Measurements from ENCODE around the gene LEPR. TPM values are rescaled to one million over a fixed set of nuclear protein-coding genes. Genes with fewer than 3 reads are reported as not detected.
A peak's percentile ranks its signal among the peaks of the same experiment; 100 is the strongest.

Gene LEPR
- total RNA-seq, 1 donor from 2014 or later: 1.1 TPM

- no peak for DNase-seq (ENCODE audit: low spot score)
- H3K9me3 Mint-ChIP-seq: no peaks in the 10 kb centered on the region
- intact Hi-C loops (cut with micrococcal nuclease): no loop called here
- H3K27ac Mint-ChIP-seq: no peak overlapping the region
- H3K4me1 Mint-ChIP-seq (ENCODE audit: low read depth): peaks cover 21% of the 10 kb centered on the region
- no peaks in the 10 kb centered on the region for H3K36me3 Mint-ChIP-seq (ENCODE audit: low read depth)
- peak overlapping the region; percentile 50 for H3K4me3 Mint-ChIP-seq
- peaks cover 5% of the 10 kb centered on the region for H3K27me3 Mint-ChIP-seq (ENCODE audit: insufficient read depth)
Observed at GRCh38 chr1:65418522-65419185, 1.8 kb upstream of the LEPR start.

GRCh38 chr1:65419681-65420589 is 533 bp upstream of the LEPR start:
- H3K27me3 Mint-ChIP-seq (ENCODE audit: insufficient read depth): peaks cover 5% of the 10 kb centered on the region
- no peaks in the 10 kb centered on the region for H3K9me3 Mint-ChIP-seq
- peak; percentile 98 for DNase-seq (ENCODE audit: low spot score)
- peaks cover 5% of the 10 kb centered on the region for H3K36me3 Mint-ChIP-seq (ENCODE audit: low read depth)
- H3K4me1 Mint-ChIP-seq (ENCODE audit: low read depth): peaks cover 32% of the 10 kb centered on the region
- H3K27ac Mint-ChIP-seq: peak overlapping the region; percentile 90
- intact Hi-C loops (cut with micrococcal nuclease): loop anchor here (1.0 to 10.0 kb wide), 12 partner anchors 27 to 1505 kb away; partner anchors contain the start of genes AK4, DNAI4, DNAJC6 and JAK1
- no peak overlapping the region for H3K4me3 Mint-ChIP-seq

- no peak overlapping the region for H3K27ac Mint-ChIP-seq
- H3K4me1 Mint-ChIP-seq (ENCODE audit: low read depth): peaks cover 43% of the 10 kb centered on the region
- H3K4me3 Mint-ChIP-seq: no peak overlapping the region
- H3K9me3 Mint-ChIP-seq: no peaks in the 10 kb centered on the region
- DNase-seq (ENCODE audit: low spot score): no peak
- H3K36me3 Mint-ChIP-seq (ENCODE audit: low read depth): peaks cover 19% of the 10 kb centered on the region
- intact Hi-C loops (cut with micrococcal nuclease): loop anchor here (2.0 to 10.0 kb wide), 8 partner anchors 113 to 1503 kb away; partner anchors contain the start of genes AK4, DNAI4, DNAJC6 and MIER1
- peaks cover 5% of the 10 kb centered on the region for H3K27me3 Mint-ChIP-seq (ENCODE audit: insufficient read depth)
Observed at GRCh38 chr1:65421351-65422025, 1.0 kb downstream of the LEPR start.

- DNase-seq (ENCODE audit: low spot score): no peak
- H3K4me3 Mint-ChIP-seq: no peak overlapping the region
- intact Hi-C loops (cut with micrococcal nuclease): loop anchor here (5.0 to 10.0 kb wide), 3 partner anchors 515 to 1502 kb away; partner anchors contain the start of genes DNAI4 and MIER1
- no peaks in the 10 kb centered on the region for H3K9me3 Mint-ChIP-seq
- H3K4me1 Mint-ChIP-seq (ENCODE audit: low read depth): peaks cover 40% of the 10 kb centered on the region
- no peak overlapping the region for H3K27ac Mint-ChIP-seq
- H3K27me3 Mint-ChIP-seq (ENCODE audit: insufficient read depth): peaks cover 5% of the 10 kb centered on the region
- H3K36me3 Mint-ChIP-seq (ENCODE audit: low read depth): peaks cover 20% of the 10 kb centered on the region
Observed at GRCh38 chr1:65422241-65423203, 2.1 kb downstream of the LEPR start.

- peak overlapping the region; percentile 64 for H3K27ac Mint-ChIP-seq
- peak overlapping the region; percentile 35 for H3K4me3 Mint-ChIP-seq
- no peak for DNase-seq (ENCODE audit: low spot score)
- H3K4me1 Mint-ChIP-seq (ENCODE audit: low read depth): peaks cover 33% of the 10 kb centered on the region
- intact Hi-C loops (cut with micrococcal nuclease): loop anchor here (5.0 to 10.0 kb wide), 3 partner anchors 517 to 1501 kb away; partner anchors contain the start of genes DNAI4 and MIER1
- peaks cover 3% of the 10 kb centered on the region for H3K27me3 Mint-ChIP-seq (ENCODE audit: insufficient read depth)
- H3K9me3 Mint-ChIP-seq: no peaks in the 10 kb centered on the region
- H3K36me3 Mint-ChIP-seq (ENCODE audit: low read depth): peaks cover 22% of the 10 kb centered on the region
Observed at GRCh38 chr1:65423884-65424572, 3.6 kb downstream of the LEPR start.

- Mint-ChIP-seq H3K36me3 (ENCODE audit: low read depth) (peaks cover 23% of the 10 kb centered on the region), H3K27me3 (ENCODE audit: insufficient read depth) (peaks cover 3% of the 10 kb centered on the region), H3K4me3 (no peak overlapping the region), H3K9me3 (no peaks in the 10 kb centered on the region), H3K4me1 (ENCODE audit: low read depth) (peaks cover 28% of the 10 kb centered on the region), H3K27ac (no peak overlapping the region)
- DNase-seq (ENCODE audit: low spot score): no peak
- intact Hi-C loops (cut with micrococcal nuclease): loop anchor here (5.0 to 10.0 kb wide), 3 partner anchors 517 to 1500 kb away; partner anchors contain the start of genes DNAI4 and MIER1
Observed at GRCh38 chr1:65424573-65424889, 4.1 kb downstream of the LEPR start.

GRCh38 chr1:65425006-65425405 is 4.5 kb downstream of the LEPR start:
- Mint-ChIP-seq H3K4me1 (ENCODE audit: low read depth) (peaks cover 28% of the 10 kb centered on the region), H3K4me3 (no peak overlapping the region), H3K9me3 (no peaks in the 10 kb centered on the region), H3K27me3 (ENCODE audit: insufficient read depth) (peaks cover 2% of the 10 kb centered on the region), H3K36me3 (ENCODE audit: low read depth) (peaks cover 25% of the 10 kb centered on the region), H3K27ac (no peak overlapping the region)
- DNase-seq (ENCODE audit: low spot score): no peak
- intact Hi-C loops (cut with micrococcal nuclease): loop anchor here (10.0 kb wide), 1 partner anchor 1500 kb away; the partner anchor contains the start of genes DNAI4 and MIER1

GRCh38 chr1:65425697-65426096 is 5.2 kb downstream of the LEPR start:
- no peak for DNase-seq (ENCODE audit: low spot score)
- no peaks in the 10 kb centered on the region for H3K27me3 Mint-ChIP-seq (ENCODE audit: insufficient read depth)
- peaks cover 30% of the 10 kb centered on the region for H3K4me1 Mint-ChIP-seq (ENCODE audit: low read depth)
- intact Hi-C loops (cut with micrococcal nuclease): loop anchor here (10.0 kb wide), 1 partner anchor 1499 kb away; the partner anchor contains the start of genes DNAI4 and MIER1
- H3K36me3 Mint-ChIP-seq (ENCODE audit: low read depth): peaks cover 26% of the 10 kb centered on the region
- no peaks in the 10 kb centered on the region for H3K9me3 Mint-ChIP-seq
- no peak overlapping the region for H3K4me3 Mint-ChIP-seq
- peak overlapping the region; percentile 21 for H3K27ac Mint-ChIP-seq

GRCh38 chr1:65429078-65429477 is 8.6 kb downstream of the LEPR start:
- H3K27ac Mint-ChIP-seq: no peak overlapping the region
- intact Hi-C loops (cut with micrococcal nuclease): loop anchor here (10.0 kb wide), 1 partner anchor 1496 kb away; the partner anchor contains the start of genes DNAI4 and MIER1
- peaks cover 36% of the 10 kb centered on the region for H3K36me3 Mint-ChIP-seq (ENCODE audit: low read depth)

GRCh38 chr1:65429806-65430205 is 9.3 kb downstream of the LEPR start:
- Mint-ChIP-seq H3K9me3 (no peaks in the 10 kb centered on the region), H3K4me3 (no peak overlapping the region), H3K27ac (no peak overlapping the region), H3K36me3 (ENCODE audit: low read depth) (peaks cover 38% of the 10 kb centered on the region), H3K4me1 (ENCODE audit: low read depth) (peaks cover 41% of the 10 kb centered on the region), H3K27me3 (ENCODE audit: insufficient read depth) (no peaks in the 10 kb centered on the region)
- intact Hi-C loops (cut with micrococcal nuclease): loop anchor here (5.0 to 10.0 kb wide), 2 partner anchors 38 to 1495 kb away; partner anchors contain the start of genes DNAI4 and MIER1
- DNase-seq (ENCODE audit: low spot score): no peak

More at GRCh38 chr1:65429078-65429477, 8.6 kb downstream of the LEPR start:
- no peaks in the 10 kb centered on the region for H3K9me3 Mint-ChIP-seq
- no peaks in the 10 kb centered on the region for H3K27me3 Mint-ChIP-seq (ENCODE audit: insufficient read depth)
- peaks cover 48% of the 10 kb centered on the region for H3K4me1 Mint-ChIP-seq (ENCODE audit: low read depth)
- no peak for DNase-seq (ENCODE audit: low spot score)
- no peak overlapping the region for H3K4me3 Mint-ChIP-seq

- intact Hi-C loops (cut with micrococcal nuclease): loop anchor here (1.0 to 5.0 kb wide), 3 partner anchors 39 to 256 kb away; no protein-coding TSS in a partner anchor
- H3K27me3 Mint-ChIP-seq (ENCODE audit: insufficient read depth): no peaks in the 10 kb centered on the region
- DNase-seq (ENCODE audit: low spot score): no peak
- no peak overlapping the region for H3K4me3 Mint-ChIP-seq
- peaks cover 30% of the 10 kb centered on the region for H3K4me1 Mint-ChIP-seq (ENCODE audit: low read depth)
- H3K36me3 Mint-ChIP-seq (ENCODE audit: low read depth): peaks cover 30% of the 10 kb centered on the region
- H3K27ac Mint-ChIP-seq: no peak overlapping the region
- no peaks in the 10 kb centered on the region for H3K9me3 Mint-ChIP-seq
Observed at GRCh38 chr1:65431111-65431705, 10.7 kb downstream of the LEPR start.
